HG03565 (cell line): Measurements from ENCODE around the gene BABAM2.

Experiments
- ATAC-seq: cut with Tn5 transposase; IDR thresholded peaks from one replicate; pipeline ENCODE4 v1.9.1; 2021; ENCODE audit warnings: mild to moderate bottlenecking, moderate library complexity; ENCODE audit not compliant: unreplicated experiment

The BABAM2 gene

DNA sequence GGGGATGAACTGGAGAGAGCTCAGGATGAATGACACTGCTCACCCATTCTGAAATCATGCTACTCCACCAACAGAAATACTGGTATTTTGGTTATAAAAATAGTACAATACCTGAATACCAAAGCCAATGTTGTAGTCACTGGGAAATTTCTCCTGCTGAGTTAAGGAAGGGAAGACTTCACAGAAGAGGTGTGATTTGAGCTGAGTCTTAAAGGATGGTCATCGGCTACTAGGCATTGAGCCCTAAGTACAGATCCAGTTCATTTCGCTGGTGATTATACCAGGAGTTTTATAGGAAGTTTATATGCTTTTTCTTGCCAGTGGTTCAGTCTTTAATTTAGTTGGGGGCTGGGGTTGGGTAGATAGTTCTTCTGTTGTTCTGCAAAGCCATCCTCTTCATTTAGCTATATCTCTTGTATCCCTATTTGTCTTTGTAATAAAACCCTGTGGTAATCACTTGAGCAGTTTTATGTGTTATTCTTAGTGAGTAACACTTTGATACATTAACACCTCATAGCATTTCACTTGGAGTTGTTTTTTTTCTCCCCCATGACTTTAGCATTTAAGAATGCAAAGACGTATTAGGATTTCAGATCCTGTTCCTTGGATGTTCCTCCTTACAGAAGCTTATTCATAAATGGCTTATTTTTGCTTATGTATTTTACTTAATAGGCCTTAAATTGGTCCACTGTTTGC is 262.2 kb downstream of the BABAM2 start:
- ATAC-seq, result no peak

DNA sequence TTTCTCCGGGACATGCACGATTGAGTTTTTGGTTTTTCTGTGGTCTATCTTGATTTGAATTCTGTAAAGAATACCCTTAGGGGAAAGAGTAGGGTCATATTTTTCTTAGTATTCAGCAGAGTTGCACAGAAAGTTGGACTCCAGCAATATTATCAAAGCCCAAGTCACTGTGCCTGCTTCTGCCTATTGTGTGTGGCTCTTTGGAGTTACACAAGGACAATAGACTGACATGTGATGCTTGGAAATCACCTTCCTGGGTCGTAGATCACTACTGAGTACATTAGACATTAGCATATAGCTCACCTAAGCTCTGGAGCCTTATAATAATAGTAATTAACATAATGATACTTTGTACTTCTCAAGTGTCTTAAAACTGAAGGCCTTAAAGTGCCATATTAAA is 263.3 kb downstream of the BABAM2 start:
- no peak for ATAC-seq

DNA sequence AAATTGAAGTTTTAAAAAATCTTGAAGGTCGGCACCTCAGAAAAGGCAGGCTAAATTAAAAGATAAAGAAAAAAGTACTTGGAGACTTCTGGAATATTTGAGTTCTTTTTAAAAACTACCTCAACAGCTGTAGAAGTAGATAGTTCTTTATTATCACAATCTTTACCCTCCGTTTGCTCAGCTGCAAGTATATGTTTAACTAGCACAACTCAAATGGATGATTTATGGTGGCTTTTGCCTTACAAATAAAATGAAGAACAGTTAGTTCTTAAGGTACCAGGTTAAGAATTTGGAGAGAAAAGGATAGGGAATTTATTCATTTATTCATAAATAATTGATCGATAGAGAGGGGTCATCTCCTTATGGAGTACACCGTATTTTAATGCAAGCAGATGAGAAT is 264.6 kb downstream of the BABAM2 start:
- no peak for ATAC-seq

DNA sequence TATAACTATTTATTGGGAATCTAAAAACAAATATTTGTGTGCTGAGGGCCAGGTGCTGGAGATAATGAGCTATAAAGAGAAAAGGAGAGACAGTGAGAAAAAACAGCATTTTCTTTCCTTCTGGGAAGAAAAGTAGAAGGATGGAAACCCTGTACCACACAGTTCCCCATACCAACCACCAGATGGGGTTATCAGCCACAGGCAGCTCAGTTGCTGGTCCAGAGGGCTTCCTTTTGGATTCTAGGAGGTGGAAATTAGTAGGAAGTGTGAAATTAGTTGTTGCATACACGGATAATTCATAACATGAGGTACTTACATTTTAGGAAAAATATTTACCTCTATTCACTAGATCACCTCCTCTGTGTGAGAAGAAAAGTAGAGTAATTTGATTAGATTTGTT is 265.1 kb downstream of the BABAM2 start:
- no peak for ATAC-seq

DNA sequence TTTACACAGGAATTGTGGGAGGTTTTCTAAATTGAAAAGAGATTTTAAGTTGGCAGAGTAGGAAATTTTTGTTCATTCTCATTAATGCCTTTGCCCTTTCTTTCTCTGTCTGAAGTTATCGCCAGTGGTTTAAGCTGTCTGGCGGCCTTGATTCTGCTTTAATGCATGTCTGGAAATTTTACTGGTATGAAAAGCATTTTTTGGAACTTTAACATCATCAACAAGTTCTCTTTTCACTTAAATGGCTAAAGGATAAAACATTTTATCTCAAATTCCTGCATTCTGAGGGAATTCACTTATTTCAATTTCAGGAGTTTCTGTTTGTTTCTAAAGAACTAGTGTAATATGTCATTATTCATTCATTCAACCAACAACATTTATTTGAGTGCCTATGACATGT is 268.3 kb downstream of the BABAM2 start:
- no peak for ATAC-seq

DNA sequence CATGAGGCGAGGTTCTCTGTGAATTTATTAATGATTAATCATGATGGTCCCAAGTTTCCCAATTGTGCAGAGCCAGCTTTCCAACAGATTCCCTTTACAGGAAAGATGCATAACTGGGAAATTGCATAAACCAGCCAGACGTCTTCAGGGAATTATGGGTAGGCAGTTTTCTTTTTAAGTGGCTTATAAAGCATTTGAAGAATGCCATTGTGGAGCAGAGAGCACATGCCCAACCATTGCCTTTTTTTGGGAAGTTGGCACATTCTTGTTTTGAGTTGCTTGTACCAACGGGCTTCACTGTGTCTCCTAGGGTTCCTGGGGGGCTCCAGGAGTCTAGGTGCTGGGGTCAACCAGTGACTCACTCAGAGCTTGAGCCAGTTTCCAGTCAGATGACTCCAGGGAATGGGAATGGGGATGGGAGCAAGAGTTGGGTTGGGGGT is 270.5 kb downstream of the BABAM2 start:
- ATAC-seq, result no peak

DNA sequence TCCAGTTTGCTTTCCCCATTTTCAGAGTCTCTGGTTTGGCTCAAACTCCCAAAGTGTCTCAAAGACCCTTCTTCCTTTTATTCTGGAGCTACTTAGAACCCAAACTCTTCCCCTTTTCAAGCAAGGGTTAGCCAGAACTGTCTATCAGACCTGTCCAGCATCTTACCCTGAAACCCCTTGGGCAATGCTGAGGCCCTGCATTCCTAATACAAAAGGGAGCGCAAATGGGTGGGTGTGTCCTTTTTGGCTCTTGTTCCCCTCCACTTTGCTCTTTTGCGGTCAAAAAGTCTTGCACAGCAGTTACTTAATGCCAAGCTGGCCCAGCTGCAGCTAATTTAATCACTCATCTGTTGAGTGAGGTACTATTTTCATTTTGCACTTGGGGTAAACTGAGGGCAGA is 270.9 kb downstream of the BABAM2 start:
- no peak for ATAC-seq

DNA sequence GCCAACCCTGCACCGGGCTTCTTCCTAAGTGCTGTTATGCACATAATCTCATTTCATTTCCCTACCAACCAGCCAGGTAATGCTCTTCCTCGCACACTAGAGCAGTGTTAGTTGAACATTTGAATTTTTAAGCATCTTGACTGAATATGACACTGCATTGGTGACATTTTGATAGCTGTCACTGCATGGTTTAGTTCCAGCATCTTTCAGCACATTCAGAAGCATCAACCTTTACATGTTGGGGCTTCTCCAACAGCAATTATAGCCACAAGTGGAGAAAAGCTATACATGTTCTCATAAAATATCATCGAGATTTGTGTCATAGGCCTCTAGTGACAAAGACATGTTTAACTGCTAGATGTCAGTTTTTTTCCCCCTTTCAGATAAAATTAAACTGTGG is 272.0 kb downstream of the BABAM2 start:
- no peak for ATAC-seq

DNA sequence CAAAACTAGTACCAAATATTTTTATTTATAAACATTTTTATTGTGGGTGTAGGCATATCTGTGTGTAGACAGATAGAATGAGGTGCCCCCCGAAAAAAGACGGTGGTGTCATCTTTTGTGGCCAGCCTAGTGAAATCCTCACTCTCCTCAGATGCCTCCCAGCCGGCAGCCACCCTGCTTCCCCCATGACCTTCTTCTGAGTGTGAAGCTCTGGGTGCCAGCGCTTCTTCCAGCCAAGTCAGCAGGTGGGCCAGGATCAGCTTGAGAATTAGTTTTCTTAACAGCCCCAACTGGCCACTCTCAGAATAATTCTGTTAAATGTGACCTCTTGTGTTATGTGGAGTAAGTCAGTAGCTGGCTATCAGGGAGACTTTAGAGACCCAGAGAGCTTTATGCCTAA is 272.5 kb downstream of the BABAM2 start:
- ATAC-seq, result no peak

DNA sequence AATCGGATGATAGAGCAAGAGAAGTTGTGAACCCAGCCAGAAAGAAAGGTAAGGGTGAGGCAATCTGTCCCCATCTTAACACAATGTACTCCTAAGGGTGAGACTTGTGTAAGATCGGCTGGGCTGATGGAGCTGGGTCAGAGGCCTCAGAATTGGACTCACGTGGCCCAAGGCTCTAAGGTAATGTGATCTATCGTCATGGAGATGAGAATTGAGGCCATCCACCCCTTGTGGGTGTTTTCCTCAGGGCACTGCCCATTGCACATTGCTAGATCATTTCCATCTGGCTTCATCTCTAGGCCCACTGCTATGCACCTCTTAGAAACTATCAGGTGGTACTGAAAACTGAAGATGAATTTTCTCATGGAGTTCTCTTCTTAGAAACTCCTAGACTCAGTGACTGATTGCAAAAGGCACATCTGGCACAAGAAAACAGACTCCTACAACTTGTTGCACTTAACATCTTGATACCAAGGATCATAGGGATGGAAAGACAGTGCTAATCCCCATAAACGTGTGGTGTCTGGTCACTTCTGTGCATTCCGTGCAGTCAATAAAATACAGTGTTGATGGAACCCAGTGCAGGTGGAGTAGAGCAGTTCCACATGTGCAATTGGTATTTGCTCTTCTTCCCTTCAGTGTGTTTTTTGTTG is 273.2 kb downstream of the BABAM2 start:
- ATAC-seq, result no peak

DNA sequence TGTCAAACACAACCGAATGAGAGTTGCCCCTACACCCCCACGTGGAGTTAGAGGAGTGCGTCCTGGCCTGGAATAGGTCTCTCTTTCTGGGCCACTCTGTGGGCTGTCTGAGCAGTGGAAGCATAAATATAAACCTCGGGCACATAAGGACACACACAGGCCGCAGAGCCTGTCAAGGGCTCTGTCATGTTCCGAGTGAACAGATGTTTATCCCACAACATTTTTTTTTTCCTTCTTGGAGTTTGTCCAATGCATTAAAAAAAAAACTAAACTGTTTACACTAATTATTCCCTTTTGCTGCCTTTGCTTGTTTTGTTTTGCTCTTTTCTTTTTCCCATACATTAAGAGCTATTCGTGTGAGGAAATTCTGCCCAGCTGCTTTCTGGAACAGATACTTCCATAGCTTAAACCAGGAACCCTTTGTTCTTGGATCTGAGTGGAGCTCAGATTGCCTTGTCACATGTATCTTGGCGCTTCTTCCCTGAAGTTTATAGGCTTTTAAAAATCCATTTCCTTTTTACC is 273.8 kb downstream of the BABAM2 start:
- no peak for ATAC-seq

DNA sequence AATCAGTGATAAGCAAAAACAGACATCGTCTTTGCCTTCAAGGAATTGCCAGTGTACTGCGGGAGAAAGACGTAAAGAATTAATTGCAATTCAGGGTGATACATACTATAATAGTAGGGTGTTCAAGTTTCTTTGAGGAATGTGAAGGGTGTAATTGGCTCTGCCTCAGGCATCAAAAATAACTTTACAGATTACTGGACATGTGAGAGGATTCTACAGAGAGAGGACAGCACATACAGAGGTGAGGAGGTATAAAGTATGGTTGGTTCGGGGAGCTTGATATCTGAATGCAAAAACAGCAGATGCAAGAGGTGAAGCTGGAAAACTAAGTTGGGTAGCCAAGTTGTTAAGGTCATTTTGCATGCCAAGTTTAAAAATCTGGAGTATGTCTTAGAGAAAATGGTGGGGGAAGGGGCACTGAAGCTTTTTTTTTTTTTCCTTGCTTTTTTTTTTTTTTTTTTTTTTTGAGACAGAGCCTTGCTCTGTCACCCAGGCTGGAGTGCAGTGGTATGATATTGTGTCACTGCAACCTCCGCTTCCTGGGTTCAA is 274.6 kb downstream of the BABAM2 start:
- no peak for ATAC-seq

DNA sequence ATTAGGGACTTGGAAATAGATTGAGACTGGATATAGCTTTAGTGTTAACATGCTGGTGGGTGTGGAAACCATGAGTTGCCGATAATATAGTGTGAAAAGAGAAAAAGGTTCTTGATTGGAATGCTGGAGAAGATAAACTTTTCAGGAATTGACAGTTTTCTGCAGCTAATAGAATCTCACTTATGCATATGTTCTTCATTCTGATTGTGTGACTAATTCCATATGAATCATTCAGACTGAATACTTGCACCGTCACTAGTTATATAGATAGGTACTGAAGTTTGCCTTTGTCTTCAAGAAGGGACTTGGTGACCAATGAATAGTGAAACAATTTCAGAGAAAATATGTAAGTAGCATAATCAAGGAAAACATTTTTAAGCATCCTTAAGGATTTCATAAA is 276.4 kb downstream of the BABAM2 start:
- ATAC-seq, result no peak

DNA sequence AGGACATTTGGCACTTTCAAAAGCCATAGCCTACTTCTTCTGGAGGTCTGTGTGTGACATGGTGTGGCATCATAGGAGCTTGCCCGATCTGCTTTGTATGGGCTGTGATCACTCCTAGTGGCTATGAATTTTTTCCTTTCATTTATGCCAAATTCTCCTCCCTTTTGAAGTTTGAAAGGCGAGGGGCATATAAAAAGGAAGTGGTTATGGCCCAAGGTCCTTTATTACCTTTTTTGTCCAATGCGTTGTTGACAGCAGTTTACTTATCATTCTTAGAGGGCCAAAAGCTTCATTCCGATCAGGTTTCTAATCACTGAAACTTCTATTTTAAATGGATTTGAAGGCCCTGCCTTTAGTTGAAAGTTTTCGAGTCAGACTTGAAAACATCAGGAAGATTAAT is 277.8 kb downstream of the BABAM2 start:
- ATAC-seq, result no peak

DNA sequence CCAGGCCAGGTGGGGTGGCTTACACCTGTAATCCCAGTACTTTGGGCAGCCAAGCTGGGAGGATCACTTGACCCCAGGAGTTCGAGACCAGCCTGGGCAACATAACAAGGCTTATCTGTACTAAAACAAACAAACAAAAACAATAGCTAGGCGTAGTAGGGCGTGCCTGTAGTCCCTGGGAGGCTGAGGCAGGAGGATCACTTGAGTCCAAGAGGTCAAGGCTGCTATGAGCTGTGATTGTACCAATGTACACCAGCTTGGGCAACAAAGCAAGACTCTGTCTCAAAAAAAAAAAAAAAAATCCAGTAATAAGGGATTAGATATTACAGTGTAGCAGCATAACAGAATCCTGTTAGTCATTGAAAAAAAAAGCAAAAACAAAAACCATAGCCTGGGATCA is 279.0 kb downstream of the BABAM2 start:
- no peak for ATAC-seq

DNA sequence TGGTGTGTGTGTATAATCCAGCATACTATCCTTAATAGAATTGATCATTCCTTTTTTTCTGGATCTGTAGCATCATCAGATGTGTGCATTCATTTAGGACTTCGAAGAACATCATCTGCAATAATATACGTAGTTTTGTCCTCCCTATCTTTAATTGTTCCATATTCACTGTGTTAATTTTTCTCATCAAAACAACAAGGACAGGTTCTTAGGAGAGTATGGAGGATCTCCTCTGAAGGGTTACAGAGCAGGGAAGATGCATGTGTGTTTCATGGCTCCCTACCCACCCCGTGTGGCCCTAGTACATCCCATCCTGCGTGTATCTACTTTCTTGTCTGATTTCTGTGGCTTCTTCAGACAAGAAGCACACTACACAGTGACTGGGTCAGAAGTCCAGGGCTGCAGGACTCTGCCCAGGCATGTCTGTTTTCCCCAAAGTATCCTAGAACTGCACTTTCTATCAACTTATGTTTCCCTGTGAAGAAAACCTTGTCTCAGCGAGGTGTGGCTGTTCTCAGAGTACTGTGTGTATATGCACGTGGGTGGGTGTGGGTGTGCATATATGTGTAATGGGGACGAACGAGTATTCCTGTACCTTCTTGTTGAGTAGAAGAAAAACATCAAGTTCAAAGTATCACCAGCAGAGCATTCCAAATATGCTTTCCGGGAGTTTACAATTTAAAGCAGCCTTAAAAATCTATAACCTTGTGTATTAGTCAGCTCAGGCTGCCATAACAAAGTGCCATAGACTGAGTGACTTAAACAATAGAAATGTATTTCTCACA is 281.8 kb downstream of the BABAM2 start:
- no peak for ATAC-seq

DNA sequence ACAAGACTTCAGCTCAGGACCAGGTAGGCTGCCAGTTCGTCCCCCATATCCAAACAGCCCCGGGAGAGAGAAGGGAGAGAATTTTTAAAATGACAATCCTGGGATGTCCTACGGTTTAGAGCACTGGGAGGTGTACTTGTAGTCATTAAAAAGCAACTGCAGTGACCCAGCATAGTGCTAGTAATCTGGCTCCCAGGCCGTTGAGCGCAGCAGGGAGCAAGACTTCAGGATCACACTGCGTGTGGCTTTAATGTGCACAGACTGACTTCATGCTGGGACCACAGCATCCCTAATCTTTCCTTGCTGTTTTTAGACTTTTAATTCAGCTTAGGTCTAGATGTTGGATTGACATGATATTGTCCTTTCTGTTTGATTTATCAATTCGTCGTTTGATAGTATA is 282.8 kb downstream of the BABAM2 start:
- ATAC-seq, result no peak

DNA sequence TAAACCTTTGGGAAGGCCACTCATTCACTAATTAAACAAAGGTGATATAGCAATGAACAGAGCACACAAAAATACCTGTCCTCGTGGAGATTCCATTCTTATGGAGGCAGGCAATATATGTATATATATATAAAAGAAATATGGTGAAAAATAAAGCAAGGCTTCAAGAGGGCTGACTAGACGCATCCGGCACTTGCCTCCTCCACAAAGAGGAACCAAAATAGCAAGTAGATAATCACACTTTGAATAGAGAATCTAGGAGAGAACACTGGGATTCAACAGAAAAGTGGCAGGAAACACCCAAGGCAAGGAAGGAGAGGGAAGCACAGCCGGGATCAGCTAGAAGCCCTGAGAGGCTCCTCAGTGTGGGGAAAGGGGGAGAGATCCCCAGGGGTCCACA is 283.7 kb downstream of the BABAM2 start:
- ATAC-seq, result no peak

DNA sequence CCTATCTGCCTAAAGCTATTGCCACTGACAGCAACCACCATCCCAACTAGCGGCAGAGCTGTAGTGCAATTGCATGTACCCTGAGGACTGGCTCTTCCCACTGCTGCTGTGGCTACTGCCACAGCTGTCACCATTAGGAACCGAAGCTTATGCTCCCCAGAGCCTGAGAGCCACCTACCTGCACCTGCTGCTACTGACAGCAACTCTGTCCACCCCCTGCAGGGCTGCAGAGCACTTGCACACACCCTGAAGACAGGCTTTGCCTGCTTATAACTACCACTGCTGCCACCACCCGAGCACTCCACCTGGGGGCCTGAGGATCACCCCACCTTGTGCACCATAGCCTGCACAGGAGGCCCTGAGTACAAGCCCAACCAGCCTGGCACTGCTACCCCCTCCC is 284.5 kb downstream of the BABAM2 start:
- no peak for ATAC-seq

DNA sequence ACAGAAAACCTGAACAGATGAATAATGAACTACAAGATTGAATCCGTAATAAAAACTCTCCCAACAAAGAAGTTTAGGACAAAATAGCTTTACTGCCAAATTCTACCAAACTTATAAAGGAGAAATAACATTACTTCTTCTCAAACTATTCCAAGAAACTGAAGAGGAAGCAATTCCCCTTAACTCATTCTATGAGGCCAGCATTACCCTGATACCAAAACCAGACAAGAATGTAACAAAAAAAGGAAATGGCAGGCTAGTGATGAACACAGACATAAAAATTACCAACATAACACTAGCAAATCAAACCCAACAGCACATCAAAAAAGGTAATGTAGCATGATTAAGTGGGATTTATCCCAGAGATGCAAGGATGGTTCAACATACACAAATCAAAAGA is 288.4 kb downstream of the BABAM2 start:
- no peak for ATAC-seq

DNA sequence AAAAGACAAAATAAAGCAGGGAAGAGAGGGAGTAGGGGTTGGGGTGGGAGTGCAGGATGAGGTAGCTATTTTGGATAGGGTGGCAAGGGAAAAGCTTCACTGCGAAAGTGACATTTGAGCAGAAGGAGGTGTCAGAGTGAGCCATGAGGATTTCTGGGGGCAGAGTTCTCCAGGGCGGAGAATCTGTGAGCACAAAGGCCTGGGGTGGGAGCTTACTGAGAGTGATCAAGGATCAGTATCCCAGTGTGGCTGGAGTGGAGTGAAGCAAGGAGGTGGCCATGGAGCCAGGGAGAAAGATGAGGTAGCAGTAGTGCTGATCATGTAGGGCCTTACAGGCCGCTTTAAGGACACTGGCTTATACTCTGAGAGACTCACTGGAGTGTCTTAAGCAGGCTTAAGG is 291.3 kb downstream of the BABAM2 start:
- ATAC-seq, result no peak

DNA sequence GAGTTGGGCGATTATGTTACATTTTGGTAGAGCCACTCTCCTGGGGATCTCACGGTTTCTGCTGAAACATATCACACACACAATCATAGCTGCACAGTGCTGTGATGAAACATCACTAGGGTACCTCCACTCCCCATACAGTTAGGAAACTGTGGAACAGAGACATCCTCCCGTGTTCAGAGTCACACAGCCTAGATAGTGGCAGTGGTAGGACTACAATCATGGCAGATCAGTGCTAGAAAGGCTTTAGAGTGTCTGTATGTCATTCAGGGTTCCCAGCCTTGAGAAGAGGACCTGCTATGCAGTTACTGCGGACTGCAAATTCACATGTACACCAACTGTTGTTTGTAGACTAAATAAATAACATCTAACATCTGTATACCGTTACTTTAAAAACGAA is 291.8 kb downstream of the BABAM2 start:
- ATAC-seq, result no peak
